ENCODE results near the gene AOX1. TPM values are rescaled to one million over a fixed set of nuclear protein-coding genes. Genes with fewer than 3 reads are reported as not detected.

The AOX1 gene
- polyA plus RNA-seq, 2 of the 4 experiments (the other 2 are of a cell fraction), result 3.6 to 5.4 TPM

GRCh38 chr2:200603972-200604371 is 18.2 kb downstream of the AOX1 start:
- Histone ChIP-seq H3K4me2 (peak overlapping the region; percentile 80), H3K9me3 (no peaks in the 10 kb centered on the region; the same call in 2 of the 3 replicates), H3K27ac (peak overlapping the region; percentile 69 to 85), H3K4me3 (no peak overlapping the region), H3K4me1 (peaks cover 56% of the 10 kb centered on the region)
- ATAC-seq (peak; percentile 82 to 89), FAIRE-seq (no peak), DNase-seq (ENCODE audit: low read depth in 1 of 2, low spot score in 1 of 2) (peak in 1 of 2 experiments; percentile 72)
- TF ChIP-seq MYC (IDR thresholded peaks at IDR 0.05; ENCODE audit: borderline replicate concordance, low read length), result no peak
- no peak for TF ChIP-seq PHF8 (IDR thresholded peaks at IDR 0.05; ENCODE audit: borderline replicate concordance, low read depth)
- peak; percentile 72 for TF ChIP-seq JUNB (IDR thresholded peaks at IDR 0.05)
- TF ChIP-seq JUN (IDR thresholded peaks at IDR 0.05), result 0 out of 5 replicates have a peak, but pooled peaks have one; percentile 35 to 38
- peak; percentile 44 to 63; a peak in 3 of 4 replicates for TF ChIP-seq CEBPB (IDR thresholded peaks at IDR 0.05)
- TF ChIP-seq HOXB13 (CRISPR knock-in tag; IDR thresholded peaks at IDR 0.05; ENCODE audit: low read depth), result no peak
- TF ChIP-seq FOSL2 (IDR thresholded peaks at IDR 0.05), result no peak
- TF ChIP-seq FOSL2 (CRISPR knock-in tag; IDR thresholded peaks at IDR 0.05), result peak; percentile 53
- 29% methylated on average over 3 of the region's 3 CpGs for WGBS (ENCODE audit: missing lambda C conversion rate)
- POLR2A ChIA-PET, result no interaction called here
- CTCF ChIA-PET, result interaction anchor here (0.6 to 1.3 kb wide), 3 partner anchors 11 to 109 kb away, joined by 3 to 4 read pairs (median 3); no protein-coding TSS in a partner anchor

- Histone ChIP-seq H3K4me2 (peak overlapping the region; percentile 80), H3K9me3 (no peaks in the 10 kb centered on the region; the same call in 2 of the 3 replicates), H3K27ac (peak overlapping the region; percentile 69 to 85), H3K4me3 (no peak overlapping the region), H3K4me1 (peaks cover 64% of the 10 kb centered on the region)
- no peak for DNase-seq (ENCODE audit: low read depth in 1 of 2, low spot score in 1 of 2)
- FAIRE-seq, result no peak
- no peak for ATAC-seq
- ChIA-PET POLR2A (no interaction called here), CTCF (interaction anchor here (0.6 to 1.1 kb wide), 3 partner anchors 19 to 109 kb away, joined by 3 to 4 read pairs (median 3); partner anchors contain the start of gene AOX1)
- WGBS (ENCODE audit: missing lambda C conversion rate), result 85% methylated on average over 5 of the region's 5 CpGs
- no peak for TF ChIP-seq KDM5A (IDR thresholded peaks at IDR 0.05)
- TF ChIP-seq EP300 (IDR thresholded peaks at IDR 0.05), result no peak
- TF ChIP-seq ZC3H11A (IDR thresholded peaks at IDR 0.05), result no peak
- no peak for TF ChIP-seq KDM1A (IDR thresholded peaks at IDR 0.05; ENCODE audit: low read depth)
- no peak for TF ChIP-seq HDAC2 (IDR thresholded peaks at IDR 0.05)
- TF ChIP-seq ATOH8 (CRISPR knock-in tag; IDR thresholded peaks at IDR 0.05; ENCODE audit: low read depth), result no peak
- TF ChIP-seq JUNB (IDR thresholded peaks at IDR 0.05), result no peak
- TF ChIP-seq CEBPB (IDR thresholded peaks at IDR 0.05), result no peak
- TF ChIP-seq BCL3 (IDR thresholded peaks at IDR 0.05), result no peak
- no peak for TF ChIP-seq NFE2L2 (conservative IDR thresholded peaks at IDR 0.05; ENCODE audit: low read length)
Observed at GRCh38 chr2:200604571-200605255, 18.9 kb downstream of the AOX1 start.

- ATAC-seq (peak in 1 of 2 experiments; percentile 64; a peak in 4 of 6 replicates), DNase-seq (ENCODE audit: low read depth in 1 of 2, low spot score in 1 of 2) (no peak), FAIRE-seq (no peak)
- POLR2A ChIA-PET, result no interaction called here
- Histone ChIP-seq H3K4me1 (peaks cover 41% of the 10 kb centered on the region), H3K4me2 (peak overlapping the region; percentile 67), H3K4me3 (no peak overlapping the region), H3K9me3 (no peaks in the 10 kb centered on the region; the same call in 2 of the 3 replicates), H3K27ac (peak overlapping the region; percentile 74 to 83)
- WGBS (ENCODE audit: missing lambda C conversion rate), result 64% methylated on average over 3 of the region's 3 CpGs
- CTCF ChIA-PET, result interaction anchor here (0.7 kb wide), 1 partner anchor 95 kb away, joined by 3 read pairs; no protein-coding TSS in a partner anchor
- no peak for TF ChIP-seq SREBF2 (IDR thresholded peaks at IDR 0.05)
- TF ChIP-seq KDM5A (IDR thresholded peaks at IDR 0.05), result no peak
- TF ChIP-seq HES2 (IDR thresholded peaks at IDR 0.05), result no peak
Observed at GRCh38 chr2:200608341-200609027, 22.7 kb downstream of the AOX1 start.
